ENCODE measurements around the gene PABPC3.

Gene PABPC3

GRCh38 chr13:25111585-25111956 is 15.6 kb downstream of the PABPC3 start:
- no peak for DNase-seq (ENCODE audit: low read depth in 1 of 2, low spot score in 1 of 2)

- DNase-seq (ENCODE audit: low read depth in 1 of 2, low spot score in 1 of 2): no peak
These were observed 16.8 kb downstream of the PABPC3 start for GRCh38 chr13:25112695-25113255.

GRCh38 chr13:25114220-25114619 is 18.3 kb downstream of the PABPC3 start:
- peak; percentile 16 to 55 for DNase-seq (ENCODE audit: low read depth in 1 of 2, low spot score in 1 of 2)

DNA sequence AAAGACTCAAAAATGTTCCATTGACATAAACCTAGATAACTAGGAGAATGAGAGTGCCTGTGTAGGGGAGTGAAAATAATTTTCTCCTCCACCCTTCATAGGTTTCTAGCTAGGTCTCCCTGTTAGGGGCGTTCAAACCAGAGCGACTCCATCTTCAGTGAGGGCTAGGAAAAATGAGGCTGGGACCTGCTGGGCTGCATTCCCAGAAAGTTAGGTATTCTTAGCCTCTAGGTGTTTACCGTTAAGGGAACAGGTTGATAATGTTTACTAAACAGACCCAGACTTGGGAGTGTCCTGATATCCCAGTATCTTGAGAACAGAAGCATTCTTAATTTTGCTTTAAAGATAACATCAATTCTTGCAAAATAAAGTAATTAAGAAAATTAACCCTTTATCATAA is 20.1 kb downstream of the PABPC3 start:
- no peak for DNase-seq (ENCODE audit: low read depth in 1 of 2, low spot score in 1 of 2)

- DNase-seq (ENCODE audit: low read depth in 1 of 2, low spot score in 1 of 2): no peak
These were observed 21.4 kb downstream of the PABPC3 start for GRCh38 chr13:25117312-25117711.

GRCh38 chr13:25118378-25118905 is 22.5 kb downstream of the PABPC3 start:
- no peak for DNase-seq (ENCODE audit: low read depth in 1 of 2, low spot score in 1 of 2)

DNA sequence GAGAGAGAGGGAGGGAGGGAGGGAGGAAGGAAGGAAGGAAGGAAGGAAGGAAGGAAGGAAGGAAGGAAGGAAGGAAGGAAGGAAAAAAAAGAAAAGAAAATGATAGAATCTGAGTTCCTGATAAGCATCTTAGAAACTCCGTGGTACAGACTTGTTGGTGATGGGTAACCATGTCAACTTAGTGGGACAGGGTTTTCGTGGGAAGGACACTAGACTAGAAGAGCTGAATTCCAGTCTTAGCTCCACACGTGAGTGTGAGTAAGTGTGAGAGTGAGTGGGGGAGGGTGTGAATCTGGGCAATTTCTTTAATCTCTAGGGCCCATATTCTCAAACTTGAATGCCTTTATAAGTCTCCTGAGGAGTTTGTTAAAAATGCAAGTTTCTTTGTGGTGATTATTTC is 35.0 kb downstream of the PABPC3 start:
- no peak for DNase-seq (ENCODE audit: low read depth in 1 of 2, low spot score in 1 of 2)

- DNase-seq (ENCODE audit: low read depth in 1 of 2, low spot score in 1 of 2): no peak
These were observed 36.0 kb downstream of the PABPC3 start for GRCh38 chr13:25131881-25132420.

DNA sequence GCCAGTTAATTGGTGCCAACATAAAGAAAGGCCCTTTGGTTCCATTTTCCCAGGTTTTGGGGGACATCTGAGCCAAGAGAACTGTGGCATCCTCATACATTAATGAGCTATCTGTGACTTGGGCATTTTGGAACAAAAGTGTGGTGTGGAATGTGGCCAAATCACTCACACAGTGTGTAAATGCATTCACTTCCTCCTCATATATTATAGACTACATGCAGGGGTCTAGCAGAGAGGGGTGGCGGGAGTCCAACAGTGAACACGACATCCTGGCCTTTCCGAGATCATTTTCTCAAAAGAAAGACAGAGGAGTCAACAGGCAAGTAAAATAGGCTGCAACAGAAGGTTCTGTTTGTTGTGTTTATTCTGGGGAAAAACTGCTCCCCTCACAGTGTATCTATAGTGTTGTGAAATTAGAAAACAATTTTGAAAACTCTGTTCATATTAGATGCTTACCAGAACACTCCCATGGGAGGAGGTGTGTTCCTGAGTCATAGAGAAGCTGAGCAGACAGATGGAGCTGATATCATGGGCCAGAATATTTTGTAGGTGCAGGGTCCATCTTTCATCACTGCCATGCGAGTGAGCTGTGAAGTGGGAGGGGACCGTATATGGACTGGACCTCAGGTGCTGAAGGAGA is 36.9 kb downstream of the PABPC3 start:
- no peak for DNase-seq (ENCODE audit: low read depth in 1 of 2, low spot score in 1 of 2)

- no peak for DNase-seq (ENCODE audit: low read depth in 1 of 2, low spot score in 1 of 2)
These were observed 40.0 kb downstream of the PABPC3 start for GRCh38 chr13:25135896-25136295.

GRCh38 chr13:25136880-25137787 is 41.2 kb downstream of the PABPC3 start:
- no peak for DNase-seq (ENCODE audit: low read depth in 1 of 2, low spot score in 1 of 2)

DNA sequence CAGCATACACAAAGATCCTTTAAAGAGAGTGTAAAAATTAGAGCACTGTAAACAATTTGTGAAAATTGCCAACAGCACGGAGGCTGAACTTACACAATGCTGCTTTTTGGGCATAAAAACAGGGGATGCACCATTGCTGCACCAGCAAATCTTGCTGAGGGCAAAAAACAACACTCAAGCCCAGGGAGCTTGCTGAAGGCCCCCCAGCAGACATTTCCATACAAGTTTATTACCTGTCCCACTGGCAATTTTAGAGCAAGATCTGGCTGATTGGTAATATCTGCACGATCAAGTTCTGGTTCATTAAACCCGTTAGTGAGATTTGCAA is 41.8 kb downstream of the PABPC3 start:
- DNase-seq (ENCODE audit: low read depth in 1 of 2, low spot score in 1 of 2): no peak

- DNase-seq (ENCODE audit: low read depth in 1 of 2, low spot score in 1 of 2): no peak
These were observed 45.1 kb downstream of the PABPC3 start for GRCh38 chr13:25141042-25141441.

GRCh38 chr13:25143706-25144105 is 47.8 kb downstream of the PABPC3 start:
- DNase-seq (ENCODE audit: low read depth in 1 of 2, low spot score in 1 of 2): no peak

DNA sequence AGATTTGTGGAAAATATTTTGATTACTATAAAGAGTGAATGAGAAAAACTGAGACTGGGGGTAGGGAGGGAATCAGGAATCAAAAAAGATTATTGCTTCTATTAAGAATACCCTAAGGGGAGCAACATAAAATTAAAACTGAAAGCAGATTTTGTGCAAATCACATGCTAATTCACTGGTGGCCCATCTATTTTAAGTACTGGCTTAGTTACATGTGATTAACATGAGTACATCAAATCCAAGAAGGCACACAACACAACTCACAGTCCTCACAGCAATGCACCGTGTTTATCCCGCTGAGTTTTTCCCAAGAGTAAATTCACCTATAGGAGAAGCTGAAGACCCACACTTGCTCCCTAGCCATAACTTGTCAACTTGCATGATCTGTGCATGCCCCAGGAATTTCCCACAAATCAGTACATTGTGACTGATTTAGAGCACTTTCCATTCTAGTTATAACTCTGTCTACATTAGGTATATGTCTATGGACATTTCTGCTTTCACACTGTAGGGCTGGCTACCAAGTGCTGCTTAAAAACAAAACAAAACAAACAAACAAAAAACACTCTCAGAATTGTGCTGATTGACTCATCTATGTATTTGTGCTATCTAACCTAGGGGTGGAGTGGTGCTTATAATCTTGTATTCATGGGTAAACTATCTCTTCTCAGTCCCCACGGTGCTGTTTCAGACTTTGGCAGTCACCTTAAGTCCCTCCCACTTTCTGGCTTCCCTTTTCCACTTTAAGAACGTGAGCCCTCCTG is 51.9 kb downstream of the PABPC3 start:
- DNase-seq (ENCODE audit: low read depth in 1 of 2, low spot score in 1 of 2): no peak

- DNase-seq (ENCODE audit: low read depth in 1 of 2, low spot score in 1 of 2): no peak
These were observed 52.5 kb downstream of the PABPC3 start for GRCh38 chr13:25148402-25148771.
